ENCODE data around the gene KIF7. TPM values are rescaled to one million over a fixed set of nuclear protein-coding genes. Genes with fewer than 3 reads are reported as not detected.

The KIF7 gene
- total and polyA plus RNA-seq, 2 of the 8 experiments (the other 6 are each of a cell fraction or from before 2014, with no cell fraction given), result 4.9 to 14.0 TPM

DNA sequence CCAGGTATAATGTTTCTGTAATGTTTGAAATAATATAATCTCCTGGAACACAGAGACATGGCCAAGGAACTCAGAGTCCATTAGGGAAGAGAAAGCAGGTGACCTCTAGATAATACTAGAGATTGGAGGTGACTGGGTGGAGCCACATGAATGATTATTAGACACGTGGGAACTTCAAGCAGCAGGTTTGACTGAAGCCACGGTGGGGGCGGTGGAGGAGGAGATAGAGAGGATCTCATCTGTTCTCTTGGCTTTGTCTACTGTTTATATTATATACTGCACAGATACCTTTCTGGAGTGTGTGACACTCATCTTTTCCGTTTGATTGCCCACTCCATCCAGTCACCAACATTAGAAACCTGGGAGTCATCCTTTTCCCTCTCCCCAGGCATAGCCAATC lies 33.7 kb downstream of the KIF7 start (continued):
- TF ChIP-seq, protein P1, sequence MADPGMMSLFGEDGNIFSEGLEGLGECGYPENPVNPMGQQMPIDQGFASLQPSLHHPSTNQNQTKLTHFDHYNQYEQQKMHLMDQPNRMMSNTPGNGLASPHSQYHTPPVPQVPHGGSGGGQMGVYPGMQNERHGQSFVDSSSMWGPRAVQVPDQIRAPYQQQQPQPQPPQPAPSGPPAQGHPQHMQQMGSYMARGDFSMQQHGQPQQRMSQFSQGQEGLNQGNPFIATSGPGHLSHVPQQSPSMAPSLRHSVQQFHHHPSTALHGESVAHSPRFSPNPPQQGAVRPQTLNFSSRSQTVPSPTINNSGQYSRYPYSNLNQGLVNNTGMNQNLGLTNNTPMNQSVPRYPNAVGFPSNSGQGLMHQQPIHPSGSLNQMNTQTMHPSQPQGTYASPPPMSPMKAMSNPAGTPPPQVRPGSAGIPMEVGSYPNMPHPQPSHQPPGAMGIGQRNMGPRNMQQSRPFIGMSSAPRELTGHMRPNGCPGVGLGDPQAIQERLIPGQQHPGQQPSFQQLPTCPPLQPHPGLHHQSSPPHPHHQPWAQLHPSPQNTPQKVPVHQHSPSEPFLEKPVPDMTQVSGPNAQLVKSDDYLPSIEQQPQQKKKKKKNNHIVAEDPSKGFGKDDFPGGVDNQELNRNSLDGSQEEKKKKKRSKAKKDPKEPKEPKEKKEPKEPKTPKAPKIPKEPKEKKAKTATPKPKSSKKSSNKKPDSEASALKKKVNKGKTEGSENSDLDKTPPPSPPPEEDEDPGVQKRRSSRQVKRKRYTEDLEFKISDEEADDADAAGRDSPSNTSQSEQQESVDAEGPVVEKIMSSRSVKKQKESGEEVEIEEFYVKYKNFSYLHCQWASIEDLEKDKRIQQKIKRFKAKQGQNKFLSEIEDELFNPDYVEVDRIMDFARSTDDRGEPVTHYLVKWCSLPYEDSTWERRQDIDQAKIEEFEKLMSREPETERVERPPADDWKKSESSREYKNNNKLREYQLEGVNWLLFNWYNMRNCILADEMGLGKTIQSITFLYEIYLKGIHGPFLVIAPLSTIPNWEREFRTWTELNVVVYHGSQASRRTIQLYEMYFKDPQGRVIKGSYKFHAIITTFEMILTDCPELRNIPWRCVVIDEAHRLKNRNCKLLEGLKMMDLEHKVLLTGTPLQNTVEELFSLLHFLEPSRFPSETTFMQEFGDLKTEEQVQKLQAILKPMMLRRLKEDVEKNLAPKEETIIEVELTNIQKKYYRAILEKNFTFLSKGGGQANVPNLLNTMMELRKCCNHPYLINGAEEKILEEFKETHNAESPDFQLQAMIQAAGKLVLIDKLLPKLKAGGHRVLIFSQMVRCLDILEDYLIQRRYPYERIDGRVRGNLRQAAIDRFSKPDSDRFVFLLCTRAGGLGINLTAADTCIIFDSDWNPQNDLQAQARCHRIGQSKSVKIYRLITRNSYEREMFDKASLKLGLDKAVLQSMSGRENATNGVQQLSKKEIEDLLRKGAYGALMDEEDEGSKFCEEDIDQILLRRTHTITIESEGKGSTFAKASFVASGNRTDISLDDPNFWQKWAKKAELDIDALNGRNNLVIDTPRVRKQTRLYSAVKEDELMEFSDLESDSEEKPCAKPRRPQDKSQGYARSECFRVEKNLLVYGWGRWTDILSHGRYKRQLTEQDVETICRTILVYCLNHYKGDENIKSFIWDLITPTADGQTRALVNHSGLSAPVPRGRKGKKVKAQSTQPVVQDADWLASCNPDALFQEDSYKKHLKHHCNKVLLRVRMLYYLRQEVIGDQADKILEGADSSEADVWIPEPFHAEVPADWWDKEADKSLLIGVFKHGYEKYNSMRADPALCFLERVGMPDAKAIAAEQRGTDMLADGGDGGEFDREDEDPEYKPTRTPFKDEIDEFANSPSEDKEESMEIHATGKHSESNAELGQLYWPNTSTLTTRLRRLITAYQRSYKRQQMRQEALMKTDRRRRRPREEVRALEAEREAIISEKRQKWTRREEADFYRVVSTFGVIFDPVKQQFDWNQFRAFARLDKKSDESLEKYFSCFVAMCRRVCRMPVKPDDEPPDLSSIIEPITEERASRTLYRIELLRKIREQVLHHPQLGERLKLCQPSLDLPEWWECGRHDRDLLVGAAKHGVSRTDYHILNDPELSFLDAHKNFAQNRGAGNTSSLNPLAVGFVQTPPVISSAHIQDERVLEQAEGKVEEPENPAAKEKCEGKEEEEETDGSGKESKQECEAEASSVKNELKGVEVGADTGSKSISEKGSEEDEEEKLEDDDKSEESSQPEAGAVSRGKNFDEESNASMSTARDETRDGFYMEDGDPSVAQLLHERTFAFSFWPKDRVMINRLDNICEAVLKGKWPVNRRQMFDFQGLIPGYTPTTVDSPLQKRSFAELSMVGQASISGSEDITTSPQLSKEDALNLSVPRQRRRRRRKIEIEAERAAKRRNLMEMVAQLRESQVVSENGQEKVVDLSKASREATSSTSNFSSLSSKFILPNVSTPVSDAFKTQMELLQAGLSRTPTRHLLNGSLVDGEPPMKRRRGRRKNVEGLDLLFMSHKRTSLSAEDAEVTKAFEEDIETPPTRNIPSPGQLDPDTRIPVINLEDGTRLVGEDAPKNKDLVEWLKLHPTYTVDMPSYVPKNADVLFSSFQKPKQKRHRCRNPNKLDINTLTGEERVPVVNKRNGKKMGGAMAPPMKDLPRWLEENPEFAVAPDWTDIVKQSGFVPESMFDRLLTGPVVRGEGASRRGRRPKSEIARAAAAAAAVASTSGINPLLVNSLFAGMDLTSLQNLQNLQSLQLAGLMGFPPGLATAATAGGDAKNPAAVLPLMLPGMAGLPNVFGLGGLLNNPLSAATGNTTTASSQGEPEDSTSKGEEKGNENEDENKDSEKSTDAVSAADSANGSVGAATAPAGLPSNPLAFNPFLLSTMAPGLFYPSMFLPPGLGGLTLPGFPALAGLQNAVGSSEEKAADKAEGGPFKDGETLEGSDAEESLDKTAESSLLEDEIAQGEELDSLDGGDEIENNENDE (IDR thresholded peaks at IDR 0.05; ENCODE audit: insufficient replicate concordance, low read length), result no peak
- TF ChIP-seq, protein P2, sequence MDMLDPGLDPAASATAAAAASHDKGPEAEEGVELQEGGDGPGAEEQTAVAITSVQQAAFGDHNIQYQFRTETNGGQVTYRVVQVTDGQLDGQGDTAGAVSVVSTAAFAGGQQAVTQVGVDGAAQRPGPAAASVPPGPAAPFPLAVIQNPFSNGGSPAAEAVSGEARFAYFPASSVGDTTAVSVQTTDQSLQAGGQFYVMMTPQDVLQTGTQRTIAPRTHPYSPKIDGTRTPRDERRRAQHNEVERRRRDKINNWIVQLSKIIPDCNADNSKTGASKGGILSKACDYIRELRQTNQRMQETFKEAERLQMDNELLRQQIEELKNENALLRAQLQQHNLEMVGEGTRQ (IDR thresholded peaks at IDR 0.05; ENCODE audit: low read length), result no peak
- TF ChIP-seq BCL11A (IDR thresholded peaks at IDR 0.05; ENCODE audit: low read depth in 2 of 2, low read length in 2 of 2) (no peak), HDAC6 (IDR thresholded peaks at IDR 0.05; ENCODE audit: low read depth, low read length) (no peak), MAFK (IDR thresholded peaks at IDR 0.05; ENCODE audit: low read depth, low read length) (no peak), CHD2 (IDR thresholded peaks at IDR 0.05; ENCODE audit: low read length) (no peak)
- TF ChIP-seq, protein P3, sequence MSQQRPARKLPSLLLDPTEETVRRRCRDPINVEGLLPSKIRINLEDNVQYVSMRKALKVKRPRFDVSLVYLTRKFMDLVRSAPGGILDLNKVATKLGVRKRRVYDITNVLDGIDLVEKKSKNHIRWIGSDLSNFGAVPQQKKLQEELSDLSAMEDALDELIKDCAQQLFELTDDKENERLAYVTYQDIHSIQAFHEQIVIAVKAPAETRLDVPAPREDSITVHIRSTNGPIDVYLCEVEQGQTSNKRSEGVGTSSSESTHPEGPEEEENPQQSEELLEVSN (IDR thresholded peaks at IDR 0.05), result no peak
